ENCODE results near the gene HTR3A.

HTR3A gene

DNA sequence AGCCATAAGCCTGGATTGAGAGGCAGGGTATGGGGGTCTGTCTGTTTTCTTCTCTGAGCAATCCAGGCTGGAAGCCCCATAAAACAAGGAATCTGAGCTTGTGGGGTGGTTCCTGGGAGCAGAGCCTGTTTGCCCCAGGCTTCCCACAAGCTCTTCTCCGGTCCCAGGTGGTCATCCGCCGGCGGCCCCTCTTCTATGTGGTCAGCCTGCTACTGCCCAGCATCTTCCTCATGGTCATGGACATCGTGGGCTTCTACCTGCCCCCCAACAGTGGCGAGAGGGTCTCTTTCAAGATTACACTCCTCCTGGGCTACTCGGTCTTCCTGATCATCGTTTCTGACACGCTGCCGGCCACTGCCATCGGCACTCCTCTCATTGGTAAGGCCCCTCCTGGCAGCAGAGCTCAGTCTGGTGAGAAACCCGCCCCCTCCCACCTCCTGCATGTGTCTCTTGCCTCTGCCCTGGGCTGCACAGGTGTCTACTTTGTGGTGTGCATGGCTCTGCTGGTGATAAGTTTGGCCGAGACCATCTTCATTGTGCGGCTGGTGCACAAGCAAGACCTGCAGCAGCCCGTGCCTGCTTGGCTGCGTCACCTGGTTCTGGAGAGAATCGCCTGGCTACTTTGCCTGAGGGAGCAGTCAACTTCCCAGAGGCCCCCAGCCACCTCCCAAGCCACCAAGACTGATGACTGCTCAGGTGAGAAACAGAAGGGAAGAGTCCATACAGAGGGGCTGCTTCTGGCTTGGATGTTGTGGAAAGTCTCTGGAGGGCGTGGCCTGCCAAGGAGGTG lies 11.6 kb downstream of the HTR3A start:
- POLR2A ChIA-PET, result no interaction called here
- no peaks in the 10 kb centered on the region for H3K4me1 ChIP-seq (ENCODE audit: control insufficient read depth, insufficient read depth, low read length)
- no peak overlapping the region for H3K4me3 ChIP-seq (ENCODE audit: low read depth, low read length)
- no peak overlapping the region for H3K27ac ChIP-seq (ENCODE audit: extremely low read depth, low read depth, low read length)
- no peaks in the 10 kb centered on the region for H3K9me3 ChIP-seq (ENCODE audit: control insufficient read depth, insufficient read depth, low read depth, low read length)
- TF ChIP-seq ZNF366 (tag by site-specific recombination; conservative IDR thresholded peaks at IDR 0.05) (no peak), ZNF571 (tag by site-specific recombination; IDR thresholded peaks at IDR 0.05) (no peak), ZNF629 (tag by site-specific recombination; IDR thresholded peaks at IDR 0.05) (no peak), ZFP37 (tag by site-specific recombination; IDR thresholded peaks at IDR 0.05) (no peak), ZNF302 (tag by site-specific recombination; IDR thresholded peaks at IDR 0.05; ENCODE audit: low read depth) (no peak), RBAK (tag by site-specific recombination; IDR thresholded peaks at IDR 0.05) (no peak), PRDM1 (tag by site-specific recombination; IDR thresholded peaks at IDR 0.05) (no peak), GLI2 (tag by site-specific recombination; IDR thresholded peaks at IDR 0.05; ENCODE audit: borderline replicate concordance, low read depth) (no peak), REPIN1 (tag by site-specific recombination; IDR thresholded peaks at IDR 0.05; ENCODE audit: low read depth) (no peak), ZNF146 (tag by site-specific recombination; IDR thresholded peaks at IDR 0.05) (no peak), SCRT1 (tag by site-specific recombination; IDR thresholded peaks at IDR 0.05; ENCODE audit: borderline replicate concordance) (no peak), ZNF660 (tag by site-specific recombination; IDR thresholded peaks at IDR 0.05) (no peak)
- TF ChIP-seq, protein P1, sequence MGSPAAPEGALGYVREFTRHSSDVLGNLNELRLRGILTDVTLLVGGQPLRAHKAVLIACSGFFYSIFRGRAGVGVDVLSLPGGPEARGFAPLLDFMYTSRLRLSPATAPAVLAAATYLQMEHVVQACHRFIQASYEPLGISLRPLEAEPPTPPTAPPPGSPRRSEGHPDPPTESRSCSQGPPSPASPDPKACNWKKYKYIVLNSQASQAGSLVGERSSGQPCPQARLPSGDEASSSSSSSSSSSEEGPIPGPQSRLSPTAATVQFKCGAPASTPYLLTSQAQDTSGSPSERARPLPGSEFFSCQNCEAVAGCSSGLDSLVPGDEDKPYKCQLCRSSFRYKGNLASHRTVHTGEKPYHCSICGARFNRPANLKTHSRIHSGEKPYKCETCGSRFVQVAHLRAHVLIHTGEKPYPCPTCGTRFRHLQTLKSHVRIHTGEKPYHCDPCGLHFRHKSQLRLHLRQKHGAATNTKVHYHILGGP (tag by site-specific recombination; IDR thresholded peaks at IDR 0.05), result no peak
- TF ChIP-seq, protein P2, sequence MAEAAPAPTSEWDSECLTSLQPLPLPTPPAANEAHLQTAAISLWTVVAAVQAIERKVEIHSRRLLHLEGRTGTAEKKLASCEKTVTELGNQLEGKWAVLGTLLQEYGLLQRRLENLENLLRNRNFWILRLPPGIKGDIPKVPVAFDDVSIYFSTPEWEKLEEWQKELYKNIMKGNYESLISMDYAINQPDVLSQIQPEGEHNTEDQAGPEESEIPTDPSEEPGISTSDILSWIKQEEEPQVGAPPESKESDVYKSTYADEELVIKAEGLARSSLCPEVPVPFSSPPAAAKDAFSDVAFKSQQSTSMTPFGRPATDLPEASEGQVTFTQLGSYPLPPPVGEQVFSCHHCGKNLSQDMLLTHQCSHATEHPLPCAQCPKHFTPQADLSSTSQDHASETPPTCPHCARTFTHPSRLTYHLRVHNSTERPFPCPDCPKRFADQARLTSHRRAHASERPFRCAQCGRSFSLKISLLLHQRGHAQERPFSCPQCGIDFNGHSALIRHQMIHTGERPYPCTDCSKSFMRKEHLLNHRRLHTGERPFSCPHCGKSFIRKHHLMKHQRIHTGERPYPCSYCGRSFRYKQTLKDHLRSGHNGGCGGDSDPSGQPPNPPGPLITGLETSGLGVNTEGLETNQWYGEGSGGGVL (tag by site-specific recombination; IDR thresholded peaks at IDR 0.05), result no peak
- TF ChIP-seq, protein P3, sequence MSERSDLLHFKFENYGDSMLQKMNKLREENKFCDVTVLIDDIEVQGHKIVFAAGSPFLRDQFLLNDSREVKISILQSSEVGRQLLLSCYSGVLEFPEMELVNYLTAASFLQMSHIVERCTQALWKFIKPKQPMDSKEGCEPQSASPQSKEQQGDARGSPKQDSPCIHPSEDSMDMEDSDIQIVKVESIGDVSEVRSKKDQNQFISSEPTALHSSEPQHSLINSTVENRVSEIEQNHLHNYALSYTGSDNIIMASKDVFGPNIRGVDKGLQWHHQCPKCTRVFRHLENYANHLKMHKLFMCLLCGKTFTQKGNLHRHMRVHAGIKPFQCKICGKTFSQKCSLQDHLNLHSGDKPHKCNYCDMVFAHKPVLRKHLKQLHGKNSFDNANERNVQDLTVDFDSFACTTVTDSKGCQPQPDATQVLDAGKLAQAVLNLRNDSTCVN (tag by site-specific recombination; optimal IDR thresholded peaks at IDR 0.05), result no peak
- TF ChIP-seq, protein P4, sequence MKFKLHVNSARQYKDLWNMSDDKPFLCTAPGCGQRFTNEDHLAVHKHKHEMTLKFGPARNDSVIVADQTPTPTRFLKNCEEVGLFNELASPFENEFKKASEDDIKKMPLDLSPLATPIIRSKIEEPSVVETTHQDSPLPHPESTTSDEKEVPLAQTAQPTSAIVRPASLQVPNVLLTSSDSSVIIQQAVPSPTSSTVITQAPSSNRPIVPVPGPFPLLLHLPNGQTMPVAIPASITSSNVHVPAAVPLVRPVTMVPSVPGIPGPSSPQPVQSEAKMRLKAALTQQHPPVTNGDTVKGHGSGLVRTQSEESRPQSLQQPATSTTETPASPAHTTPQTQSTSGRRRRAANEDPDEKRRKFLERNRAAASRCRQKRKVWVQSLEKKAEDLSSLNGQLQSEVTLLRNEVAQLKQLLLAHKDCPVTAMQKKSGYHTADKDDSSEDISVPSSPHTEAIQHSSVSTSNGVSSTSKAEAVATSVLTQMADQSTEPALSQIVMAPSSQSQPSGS (tag by site-specific recombination; IDR thresholded peaks at IDR 0.05; ENCODE audit: low read depth), result no peak
- TF ChIP-seq, protein P5, sequence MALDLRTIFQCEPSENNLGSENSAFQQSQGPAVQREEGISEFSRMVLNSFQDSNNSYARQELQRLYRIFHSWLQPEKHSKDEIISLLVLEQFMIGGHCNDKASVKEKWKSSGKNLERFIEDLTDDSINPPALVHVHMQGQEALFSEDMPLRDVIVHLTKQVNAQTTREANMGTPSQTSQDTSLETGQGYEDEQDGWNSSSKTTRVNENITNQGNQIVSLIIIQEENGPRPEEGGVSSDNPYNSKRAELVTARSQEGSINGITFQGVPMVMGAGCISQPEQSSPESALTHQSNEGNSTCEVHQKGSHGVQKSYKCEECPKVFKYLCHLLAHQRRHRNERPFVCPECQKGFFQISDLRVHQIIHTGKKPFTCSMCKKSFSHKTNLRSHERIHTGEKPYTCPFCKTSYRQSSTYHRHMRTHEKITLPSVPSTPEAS (tag by site-specific recombination; IDR thresholded peaks at IDR 0.05), result no peak
- CTCF ChIA-PET, result interaction anchor here (0.6 to 2.0 kb wide), 3 partner anchors 8 to 276 kb away, joined by 4 to 15 read pairs (median 5); no protein-coding TSS in a partner anchor
- no peaks in the 10 kb centered on the region for H3K36me3 ChIP-seq (ENCODE audit: control insufficient read depth in 2 of 2, insufficient read depth in 1 of 2, low read length in 2 of 2)

DNA sequence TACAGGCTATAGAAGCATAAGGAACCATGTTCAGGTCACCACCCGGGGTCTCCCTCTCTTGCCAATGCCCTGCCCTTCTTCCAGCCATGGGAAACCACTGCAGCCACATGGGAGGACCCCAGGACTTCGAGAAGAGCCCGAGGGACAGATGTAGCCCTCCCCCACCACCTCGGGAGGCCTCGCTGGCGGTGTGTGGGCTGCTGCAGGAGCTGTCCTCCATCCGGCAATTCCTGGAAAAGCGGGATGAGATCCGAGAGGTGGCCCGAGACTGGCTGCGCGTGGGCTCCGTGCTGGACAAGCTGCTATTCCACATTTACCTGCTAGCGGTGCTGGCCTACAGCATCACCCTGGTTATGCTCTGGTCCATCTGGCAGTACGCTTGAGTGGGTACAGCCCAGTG lies 14.5 kb downstream of the HTR3A start:
- CTCF ChIA-PET, result interaction anchor here (0.7 to 16.0 kb wide), 2 partner anchors 93 to 272 kb away, joined by 3 to 392 read pairs; no protein-coding TSS in a partner anchor
- POLR2A ChIA-PET, result no interaction called here
- H3K9me3 ChIP-seq (ENCODE audit: control insufficient read depth, insufficient read depth, low read depth, low read length), result no peaks in the 10 kb centered on the region

More for the DNA sequence above, 14.5 kb downstream of the HTR3A start:
- Histone ChIP-seq H3K4me1 (ENCODE audit: control insufficient read depth, insufficient read depth, low read length) (no peaks in the 10 kb centered on the region), H3K4me3 (ENCODE audit: low read depth, low read length) (no peak overlapping the region), H3K36me3 (ENCODE audit: control insufficient read depth in 2 of 2, insufficient read depth in 1 of 2, low read length in 2 of 2) (no peaks in the 10 kb centered on the region), H3K27ac (ENCODE audit: extremely low read depth, low read depth, low read length) (no peak overlapping the region)
- TF ChIP-seq ZNF37A (tag by site-specific recombination; IDR thresholded peaks at IDR 0.05) (no peak), ZNF514 (tag by site-specific recombination; IDR thresholded peaks at IDR 0.05) (no peak), GLIS1 (tag by site-specific recombination; IDR thresholded peaks at IDR 0.05) (no peak), ZNF366 (tag by site-specific recombination; conservative IDR thresholded peaks at IDR 0.05) (no peak), MZF1 (tag by site-specific recombination; IDR thresholded peaks at IDR 0.05; ENCODE audit: borderline replicate concordance) (no peak), ZNF133 (tag by site-specific recombination; IDR thresholded peaks at IDR 0.05) (no peak), ZNF121 (tag by site-specific recombination; IDR thresholded peaks at IDR 0.05) (no peak)
- TF ChIP-seq, protein P6, sequence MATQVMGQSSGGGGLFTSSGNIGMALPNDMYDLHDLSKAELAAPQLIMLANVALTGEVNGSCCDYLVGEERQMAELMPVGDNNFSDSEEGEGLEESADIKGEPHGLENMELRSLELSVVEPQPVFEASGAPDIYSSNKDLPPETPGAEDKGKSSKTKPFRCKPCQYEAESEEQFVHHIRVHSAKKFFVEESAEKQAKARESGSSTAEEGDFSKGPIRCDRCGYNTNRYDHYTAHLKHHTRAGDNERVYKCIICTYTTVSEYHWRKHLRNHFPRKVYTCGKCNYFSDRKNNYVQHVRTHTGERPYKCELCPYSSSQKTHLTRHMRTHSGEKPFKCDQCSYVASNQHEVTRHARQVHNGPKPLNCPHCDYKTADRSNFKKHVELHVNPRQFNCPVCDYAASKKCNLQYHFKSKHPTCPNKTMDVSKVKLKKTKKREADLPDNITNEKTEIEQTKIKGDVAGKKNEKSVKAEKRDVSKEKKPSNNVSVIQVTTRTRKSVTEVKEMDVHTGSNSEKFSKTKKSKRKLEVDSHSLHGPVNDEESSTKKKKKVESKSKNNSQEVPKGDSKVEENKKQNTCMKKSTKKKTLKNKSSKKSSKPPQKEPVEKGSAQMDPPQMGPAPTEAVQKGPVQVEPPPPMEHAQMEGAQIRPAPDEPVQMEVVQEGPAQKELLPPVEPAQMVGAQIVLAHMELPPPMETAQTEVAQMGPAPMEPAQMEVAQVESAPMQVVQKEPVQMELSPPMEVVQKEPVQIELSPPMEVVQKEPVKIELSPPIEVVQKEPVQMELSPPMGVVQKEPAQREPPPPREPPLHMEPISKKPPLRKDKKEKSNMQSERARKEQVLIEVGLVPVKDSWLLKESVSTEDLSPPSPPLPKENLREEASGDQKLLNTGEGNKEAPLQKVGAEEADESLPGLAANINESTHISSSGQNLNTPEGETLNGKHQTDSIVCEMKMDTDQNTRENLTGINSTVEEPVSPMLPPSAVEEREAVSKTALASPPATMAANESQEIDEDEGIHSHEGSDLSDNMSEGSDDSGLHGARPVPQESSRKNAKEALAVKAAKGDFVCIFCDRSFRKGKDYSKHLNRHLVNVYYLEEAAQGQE (tag by site-specific recombination; IDR thresholded peaks at IDR 0.05), result no peak

Data from HEK293 (cell line).